Smooth muscle cell (in vitro differentiated cells): ENCODE data around the gene HLA-DQA1. TPM values are rescaled to one million over a fixed set of nuclear protein-coding genes. Genes with fewer than 3 reads are reported as not detected.
"Not testable (repeated sequence)": the region's sequence is repeated elsewhere in the genome, so short reads cannot be mapped to it uniquely, and the experiment has no call there.

Experiments used
- DNase-seq: peaks from one replicate; lab custom pipeline; 2025; ENCODE audit not compliant: unreplicated experiment; lab: John Stamatoyannopoulos, UW
- H2AFZ ChIP-seq: fragments of 200-600 bp; sonication (generic); 2 replicates; pipeline ENCODE4 v1.6.0; 2016; ENCODE audit warnings: antibody characterized with exemption, low read depth, mild to moderate bottlenecking
- H3F3A ChIP-seq: fragments of 200-600 bp; sonication (generic); 2 replicates; pipeline ENCODE4 v1.6.0; 2017; ENCODE audit warnings: antibody characterized with exemption, low read depth
- H3K27ac ChIP-seq: fragments of 200-600 bp; sonication (generic); 2 replicates; pipeline ENCODE4 v1.5.1; 2016; ENCODE audit warnings: low read depth, mild to moderate bottlenecking
- H3K27me3 ChIP-seq: fragments of 200-600 bp; sonication (generic); 2 replicates; pipeline ENCODE4 v1.6.1; 2016; ENCODE audit warnings: low read depth, mild to moderate bottlenecking
- H3K36me3 ChIP-seq: fragments of 200-600 bp; sonication (generic); 2 replicates; pipeline ENCODE4 v1.5.1; 2016; ENCODE audit warnings: low read depth
- H3K4me1 ChIP-seq: fragments of 200-600 bp; sonication (generic); 2 replicates; pipeline ENCODE4 v1.5.1; 2016; ENCODE audit warnings: low read depth
- H3K4me2 ChIP-seq: fragments of 200-600 bp; sonication (generic); 2 replicates; pipeline ENCODE4 v1.6.0; 2016; ENCODE audit warnings: mild to moderate bottlenecking
- H3K4me3 ChIP-seq: fragments of 200-600 bp; sonication (generic); 2 replicates; pipeline ENCODE4 v1.5.1; 2016; ENCODE audit warnings: mild to moderate bottlenecking
- H3K79me2 ChIP-seq: fragments of 200-600 bp; sonication (generic); 2 replicates; pipeline ENCODE4 v1.6.0; 2016; ENCODE audit warnings: low read depth, mild to moderate bottlenecking
- H3K9ac ChIP-seq: fragments of 200-600 bp; sonication (generic); 2 replicates; pipeline ENCODE4 v1.6.0; 2016; ENCODE audit warnings: low read depth
- H3K9me3 ChIP-seq: fragments of 200-600 bp; sonication (generic); replicated peaks from 2 replicates; pipeline ENCODE4 v1.5.1; 2016; ENCODE audit warnings: low read depth
- H4K20me1 ChIP-seq: fragments of 200-600 bp; sonication (generic); 2 replicates; pipeline ENCODE4 v1.6.0; 2016; ENCODE audit warnings: low read depth
- CTCF ChIP-seq: fragments of 200-600 bp; sonication (generic); IDR thresholded peaks from 2 replicates; pipeline ENCODE4 v1.5.1; 2017; ENCODE audit warnings: borderline replicate concordance, mild to moderate bottlenecking, antibody characterized with exemption; ENCODE audit not compliant: insufficient read depth, poor library complexity, severe bottlenecking
- WGBS: methylation state at CpG from one replicate; pipeline ENCODE4 v1.1.7; 2016; ENCODE audit warnings: low lambda C conversion rate; 5-methylcytosine and 5-hydroxymethylcytosine counted together
- polyA plus RNA-seq: library from polyadenylated mRNA; unstranded; fragments of >200 nt; fragmentation: Nextera tagmentation; extraction: Ambion mirVana; gene quantifications from 2 replicates; pipeline ENCODE4 v1.2.1, GENCODE V29; 2016
- total RNA-seq: library from RNA; depleted of rRNA; stranded (reverse); fragments of >200 nt; gene quantifications from 2 replicates; pipeline ENCODE4 v1.2.3, GENCODE V29; 2014

Gene HLA-DQA1
- total and polyA plus RNA-seq, 2 experiments from 2014 or later = 1.0 TPM; not detected in 1

- 82% methylated on average over 4 of the region's 4 CpGs for WGBS
- H4K20me1 ChIP-seq = no peaks in the 10 kb centered on the region
- H3K27ac ChIP-seq = no peak overlapping the region
- no peaks in the 10 kb centered on the region for H3K4me1 ChIP-seq
- no peaks in the 10 kb centered on the region for H3K27me3 ChIP-seq
- H3K9ac ChIP-seq = no peak overlapping the region
- no peaks in the 10 kb centered on the region for H3K79me2 ChIP-seq
- H3F3A ChIP-seq = no peaks in the 10 kb centered on the region
- H3K4me3 ChIP-seq = no peak overlapping the region
- H2AFZ ChIP-seq = no peak overlapping the region
- DNase-seq = no peak
- TF ChIP-seq CTCF = no peak
- no peaks in the 10 kb centered on the region for H3K36me3 ChIP-seq
- H3K9me3 ChIP-seq = no peaks in the 10 kb centered on the region
- no peak overlapping the region for H3K4me2 ChIP-seq
Measured at GRCh38 chr6:32643904-32644303, 6.7 kb downstream of the HLA-DQA1 start.

- no peaks in the 10 kb centered on the region for H3K4me1 ChIP-seq
- no peaks in the 10 kb centered on the region for H3K36me3 ChIP-seq
- 94% methylated on average over 6 of the region's 6 CpGs for WGBS
- H3K9me3 ChIP-seq = no peaks in the 10 kb centered on the region
- H3K27me3 ChIP-seq = no peaks in the 10 kb centered on the region
- no peak overlapping the region for H2AFZ ChIP-seq
- no peak for DNase-seq
- no peak overlapping the region for H3K9ac ChIP-seq
- H3K27ac ChIP-seq = no peak overlapping the region
- H3F3A ChIP-seq = no peaks in the 10 kb centered on the region
- TF ChIP-seq CTCF = no peak
- no peak overlapping the region for H3K4me2 ChIP-seq
- H3K4me3 ChIP-seq = no peak overlapping the region
- H3K79me2 ChIP-seq = no peaks in the 10 kb centered on the region
- H4K20me1 ChIP-seq = no peaks in the 10 kb centered on the region
Measured at GRCh38 chr6:32645047-32645703, 8.0 kb downstream of the HLA-DQA1 start.

GRCh38 chr6:32655203-32655710 is 18.1 kb downstream of the HLA-DQA1 start:
- Histone ChIP-seq H3K4me1 (no peaks in the 10 kb centered on the region), H3K4me2 (no peak overlapping the region), H3K27ac (no peak overlapping the region), H4K20me1 (no peaks in the 10 kb centered on the region), H2AFZ (no peak overlapping the region), H3K27me3 (no peaks in the 10 kb centered on the region), H3K9ac (no peak overlapping the region), H3K9me3 (no peaks in the 10 kb centered on the region), H3K79me2 (no peaks in the 10 kb centered on the region), H3K4me3 (no peak overlapping the region), H3F3A (no peaks in the 10 kb centered on the region), H3K36me3 (no peaks in the 10 kb centered on the region)
- DNase-seq = no peak
- no peak for TF ChIP-seq CTCF
- WGBS = 90% methylated on average over 2 of the region's 2 CpGs

- H3K79me2 ChIP-seq, H3K36me3 ChIP-seq, H4K20me1 ChIP-seq, H3K9ac ChIP-seq, H3K27me3 ChIP-seq, H3F3A ChIP-seq, H3K4me1 ChIP-seq, H2AFZ ChIP-seq, H3K27ac ChIP-seq, H3K4me3 ChIP-seq, DNase-seq, H3K4me2 ChIP-seq, H3K9me3 ChIP-seq: not testable (repeated sequence)
- 25% methylated on average over 6 of the region's 6 CpGs for whole genome bisulfite sequencing
Measured at GRCh38 chr6:32657329-32657728, 20.1 kb downstream of the HLA-DQA1 start.

- H3K4me2 ChIP-seq, H3F3A ChIP-seq, H3K9me3 ChIP-seq, DNase-seq, H2AFZ ChIP-seq, H3K27ac ChIP-seq, H4K20me1 ChIP-seq, H3K4me3 ChIP-seq, H3K27me3 ChIP-seq, H3K9ac ChIP-seq, H3K36me3 ChIP-seq, H3K79me2 ChIP-seq, H3K4me1 ChIP-seq: not testable (repeated sequence)
Measured at GRCh38 chr6:32657819-32658218, 20.6 kb downstream of the HLA-DQA1 start.
